Thymus (tissue), 11 donors: Measurements from ENCODE around the gene PHETA2. TPM values are rescaled to one million over a fixed set of nuclear protein-coding genes. Genes with fewer than 3 reads are reported as not detected.
A peak's percentile ranks its signal among the peaks of the same experiment; 100 is the strongest.
"Not testable (repeated sequence)": the region's sequence is repeated elsewhere in the genome, so short reads cannot be mapped to it uniquely, and the experiment has no call there.

Source experiments
- DNase-seq, 9 donors: peaks; one replicate each; pipeline ENCODE4 v3.0.0-alpha.2; 2013; ENCODE audit warnings: low spot score in 9 of 9, low read depth in 6 of 9, missing footprints in 1 of 9
- H3K27ac ChIP-seq, 2 donors: one replicate each; pipeline ENCODE4 v1.5.1; 2013; ENCODE audit warnings: control low read depth in 1 of 2, low read depth in 1 of 2, low read length in 1 of 2, mild to moderate bottlenecking in 1 of 2, moderate library complexity in 1 of 2
- H3K27me3 ChIP-seq, 2 donors: one replicate each; pipeline ENCODE4 v1.5.1; 2013; ENCODE audit warnings: low read length in 1 of 2; ENCODE audit not compliant: control insufficient read depth in 2 of 2, insufficient read depth in 1 of 2
- H3K36me3 ChIP-seq, 2 donors: one replicate each; pipeline ENCODE4 v1.5.1; 2013; ENCODE audit warnings: low read length in 1 of 2, mild to moderate bottlenecking in 1 of 2, moderate library complexity in 1 of 2; ENCODE audit not compliant: control insufficient read depth in 2 of 2, insufficient read depth in 2 of 2
- H3K4me1 ChIP-seq, 2 donors: one replicate each; pipeline ENCODE4 v1.5.1; 2013; ENCODE audit warnings: low read length in 2 of 2; ENCODE audit not compliant: control insufficient read depth in 2 of 2, insufficient read depth in 2 of 2
- H3K4me3 ChIP-seq, 2 donors: one replicate each; pipeline ENCODE4 v1.5.1; 2013; ENCODE audit warnings: low read length in 2 of 2, control low read depth in 1 of 2, mild to moderate bottlenecking in 1 of 2
- H3K9me3 ChIP-seq, 2 donors: one replicate each; pipeline ENCODE4 v1.5.1; 2013; ENCODE audit warnings: low read length in 1 of 2, mild to moderate bottlenecking in 1 of 2; ENCODE audit not compliant: control insufficient read depth in 2 of 2, insufficient read depth in 1 of 2
- WGBS: extraction: QIAGEN DNeasy Blood & Tissue Kit; methylation state at CpG from one replicate; pipeline ENCODE4 v1.1.7; 2013; 5-methylcytosine and 5-hydroxymethylcytosine counted together
- polyA plus RNA-seq: library from polyadenylated mRNA; stranded (reverse); fragments of 200-250 nt; gene quantifications from one replicate; pipeline ENCODE4 v1.2.3, GENCODE V29; 2013
- total RNA-seq: library from RNA; stranded (reverse); fragments of 120-200 nt; gene quantifications from one replicate; pipeline ENCODE4 v1.2.4, GENCODE V29; 2013
- donor health status: healthy.

Gene PHETA2
- total and polyA plus RNA-seq, 2 donors = 5.1 to 5.2 TPM

GRCh38 chr22:42114721-42115120, 40.7 kb downstream of the PHETA2 start:
- no peak overlapping the region for H3K27ac ChIP-seq
- H3K4me3 ChIP-seq = no peak overlapping the region
- peaks cover 0 to 4% of the 10 kb centered on the region in 2 donors for H3K4me1 ChIP-seq
- no peak for DNase-seq
- peaks cover 2 to 18% of the 10 kb centered on the region in 2 donors for H3K9me3 ChIP-seq
- over 99% methylated on average over 7 of the region's 7 CpGs for WGBS
- H3K36me3 ChIP-seq = no peaks in the 10 kb centered on the region
- H3K27me3 ChIP-seq = no peaks in the 10 kb centered on the region

- H3K4me3 ChIP-seq, H3K36me3 ChIP-seq, H3K27me3 ChIP-seq, H3K27ac ChIP-seq, DNase-seq: not testable (repeated sequence)
- H3K4me1 ChIP-seq = peaks cover 2 to 11% of the 10 kb centered on the region in 2 donors
- 91% methylated on average over 6 of the region's 6 CpGs for WGBS
- peaks cover 2 to 20% of the 10 kb centered on the region in 2 donors for H3K9me3 ChIP-seq
These were observed 41.4 kb downstream of the PHETA2 start for GRCh38 chr22:42115420-42115830.

- Histone ChIP-seq H3K36me3 (no peaks in the 10 kb centered on the region), H3K27me3 (no peaks in the 10 kb centered on the region), H3K4me1 (peaks cover 7 to 21% of the 10 kb centered on the region in 2 donors), H3K9me3 (peaks cover 2 to 20% of the 10 kb centered on the region in 2 donors), H3K27ac (no peak overlapping the region), H3K4me3 (no peak overlapping the region)
- DNase-seq = no peak
- WGBS = 98% methylated on average over 4 of the region's 4 CpGs
These were observed 42.9 kb downstream of the PHETA2 start for GRCh38 chr22:42116848-42117424.

- peak; percentile 24 to 84 (median 56) for DNase-seq
- not testable (repeated sequence) for H3K36me3 ChIP-seq, H3K27me3 ChIP-seq
- Histone ChIP-seq H3K27ac (peak overlapping the region; percentile 0 to 42), H3K4me1 (peaks cover 7 to 21% of the 10 kb centered on the region in 2 donors), H3K4me3 (peak overlapping the region in 1 of 2 donors; percentile 17), H3K9me3 (peaks cover 1 to 11% of the 10 kb centered on the region in 2 donors)
- 7% methylated on average over 15 of the region's 15 CpGs for WGBS
These were observed 46.4 kb downstream of the PHETA2 start for GRCh38 chr22:42120231-42121021.

GRCh38 chr22:42123529-42123928, 49.5 kb downstream of the PHETA2 start:
- H3K36me3 ChIP-seq, H3K9me3 ChIP-seq, DNase-seq, H3K4me3 ChIP-seq, H3K27me3 ChIP-seq, H3K27ac ChIP-seq: not testable (repeated sequence)
- peaks cover 7 to 21% of the 10 kb centered on the region in 2 donors for H3K4me1 ChIP-seq
- no CpG with 5 or more reads among the region's 4 CpGs for WGBS

GRCh38 chr22:42127606-42128005, 53.6 kb downstream of the PHETA2 start:
- H3K36me3 ChIP-seq = peaks cover 0 to 4% of the 10 kb centered on the region in 2 donors
- H3K9me3 ChIP-seq = peaks cover 0 to 4% of the 10 kb centered on the region in 2 donors
- no peaks in the 10 kb centered on the region for H3K27me3 ChIP-seq
- no peak overlapping the region for H3K27ac ChIP-seq
- no peaks in the 10 kb centered on the region for H3K4me1 ChIP-seq
- no peak overlapping the region for H3K4me3 ChIP-seq
- no peak for DNase-seq
- 91% methylated on average over 16 of the region's 16 CpGs for WGBS

GRCh38 chr22:42128007-42128406, 54.0 kb downstream of the PHETA2 start:
- not testable (repeated sequence) for H3K27me3 ChIP-seq, H3K9me3 ChIP-seq, H3K27ac ChIP-seq, H3K4me1 ChIP-seq, DNase-seq, H3K36me3 ChIP-seq, H3K4me3 ChIP-seq
- 96% methylated on average over 13 of the region's 13 CpGs for WGBS

Other genes starting within 250 kb of the PHETA2 start
- gene SREBF2, start 241.1 kb upstream of the PHETA2 start, total RNA-seq = 15.8 TPM
- gene SREBF2, start 241.1 kb upstream of the PHETA2 start, polyA plus RNA-seq = 41.0 TPM
- 0.19 TPM for gene SHISA8, start 159.2 kb upstream of the PHETA2 start, total RNA-seq
- 2.9 TPM for gene SHISA8, start 159.2 kb upstream of the PHETA2 start, polyA plus RNA-seq
- gene TNFRSF13C, start 147.4 kb upstream of the PHETA2 start, total RNA-seq = 1.0 TPM
- 6.1 TPM for gene TNFRSF13C, start 147.4 kb upstream of the PHETA2 start, polyA plus RNA-seq
- gene CENPM, start 127.1 kb upstream of the PHETA2 start, total RNA-seq = 31.4 TPM
- gene CENPM, start 127.1 kb upstream of the PHETA2 start, polyA plus RNA-seq = 13.1 TPM
- gene SEPTIN3, start 104.8 kb upstream of the PHETA2 start, total RNA-seq = 0.90 TPM
- 1.2 TPM for gene SEPTIN3, start 104.8 kb upstream of the PHETA2 start, polyA plus RNA-seq
- 0.66 TPM for gene WBP2NL, start 75.5 kb upstream of the PHETA2 start, total RNA-seq
- gene WBP2NL, start 75.5 kb upstream of the PHETA2 start, polyA plus RNA-seq = 2.2 TPM
- 18.1 TPM for gene NAGA, start 3.4 kb upstream of the PHETA2 start, total RNA-seq
- gene NAGA, start 3.4 kb upstream of the PHETA2 start, polyA plus RNA-seq = 10.6 TPM
- gene SMDT1, start 5.5 kb downstream of the PHETA2 start, total RNA-seq = 18.7 TPM
- 78.8 TPM for gene SMDT1, start 5.5 kb downstream of the PHETA2 start, polyA plus RNA-seq
- gene NDUFA6, start 16.5 kb downstream of the PHETA2 start, total RNA-seq = 99.7 TPM
- gene NDUFA6, start 16.5 kb downstream of the PHETA2 start, polyA plus RNA-seq = 90.0 TPM
- gene CYP2D6, start 56.6 kb downstream of the PHETA2 start, total RNA-seq = 0.42 TPM
- 9.2 TPM for gene CYP2D6, start 56.6 kb downstream of the PHETA2 start, polyA plus RNA-seq
- gene TCF20, start 196.4 kb downstream of the PHETA2 start, total RNA-seq = 26.4 TPM
- 9.9 TPM for gene TCF20, start 196.4 kb downstream of the PHETA2 start, polyA plus RNA-seq